Measurements from ENCODE around the gene ARRDC2.
A peak's percentile ranks its signal among the peaks of the same experiment; 100 is the strongest.
"Not testable (repeated sequence)": the region's sequence is repeated elsewhere in the genome, so short reads cannot be mapped to it uniquely, and the experiment has no call there.

The ARRDC2 gene

GRCh38 chr19:18000480-18000914, 7.5 kb upstream of the ARRDC2 start:
- no peak for DNase-seq
- ATAC-seq (replicated peaks): no peak
- H3K4me3 Mint-ChIP-seq: peak overlapping the region; percentile 81 to 83
- H3K9me3 Mint-ChIP-seq: no peaks in the 10 kb centered on the region
- H3K27ac Mint-ChIP-seq: peak overlapping the region; percentile 97
- peaks cover 2 to 9% of the 10 kb centered on the region in 2 donors for H3K36me3 Mint-ChIP-seq
- peaks cover 16 to 51% of the 10 kb centered on the region in 2 donors for H3K4me1 Mint-ChIP-seq
- no peaks in the 10 kb centered on the region for H3K27me3 Mint-ChIP-seq

DNA sequence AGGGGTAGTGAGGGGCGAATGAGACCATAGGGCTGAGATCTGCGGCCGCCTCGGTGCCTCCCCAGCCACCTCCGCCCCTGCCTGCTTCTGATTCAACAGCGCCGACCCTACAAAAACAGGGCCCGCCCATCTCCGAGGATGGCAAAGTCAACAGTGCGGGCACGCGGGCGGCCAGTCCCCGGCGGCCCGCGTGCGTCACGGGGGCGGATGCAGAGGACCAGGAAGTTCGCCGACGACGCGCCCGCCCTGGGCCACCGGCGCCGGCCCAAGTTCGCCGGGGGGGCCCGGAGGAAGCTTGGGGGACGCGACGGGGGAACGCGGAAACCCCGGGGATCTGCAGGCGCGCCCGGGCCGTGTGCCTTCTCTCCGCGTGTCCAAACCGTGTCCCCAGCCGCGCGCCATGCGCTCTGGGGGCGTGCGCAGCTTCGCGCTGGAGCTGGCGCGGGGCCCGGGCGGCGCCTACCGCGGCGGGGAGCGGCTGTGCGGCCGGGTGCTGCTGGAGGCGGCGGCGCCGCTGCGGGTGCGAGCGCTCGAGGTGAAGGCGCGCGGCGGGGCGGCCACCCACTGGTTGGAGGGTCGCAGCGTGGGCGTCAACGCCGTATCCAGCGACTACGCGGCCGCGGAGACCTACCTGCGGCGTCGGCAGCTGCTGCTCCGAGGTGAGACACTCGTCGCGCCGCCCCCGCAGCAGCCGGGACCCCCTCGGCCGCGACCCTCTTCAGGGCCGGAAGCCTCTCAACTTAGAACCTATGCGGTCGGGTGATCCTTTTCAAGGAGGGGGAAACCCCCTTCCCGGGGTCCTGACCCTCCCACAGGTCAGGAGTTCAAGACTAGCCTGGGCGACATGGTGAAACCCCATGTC, 6.8 kb upstream of the ARRDC2 start:
- Mint-ChIP-seq H3K36me3 (peaks cover 2 to 9% of the 10 kb centered on the region in 2 donors), H3K4me3 (peak overlapping the region; percentile 81 to 95), H3K27me3 (no peaks in the 10 kb centered on the region), H3K4me1 (peaks cover 16 to 51% of the 10 kb centered on the region in 2 donors), H3K9me3 (no peaks in the 10 kb centered on the region), H3K27ac (peak overlapping the region; percentile 97)
- ATAC-seq (replicated peaks) (peak; percentile 82 to 86), DNase-seq (peak; percentile 94)

DNA sequence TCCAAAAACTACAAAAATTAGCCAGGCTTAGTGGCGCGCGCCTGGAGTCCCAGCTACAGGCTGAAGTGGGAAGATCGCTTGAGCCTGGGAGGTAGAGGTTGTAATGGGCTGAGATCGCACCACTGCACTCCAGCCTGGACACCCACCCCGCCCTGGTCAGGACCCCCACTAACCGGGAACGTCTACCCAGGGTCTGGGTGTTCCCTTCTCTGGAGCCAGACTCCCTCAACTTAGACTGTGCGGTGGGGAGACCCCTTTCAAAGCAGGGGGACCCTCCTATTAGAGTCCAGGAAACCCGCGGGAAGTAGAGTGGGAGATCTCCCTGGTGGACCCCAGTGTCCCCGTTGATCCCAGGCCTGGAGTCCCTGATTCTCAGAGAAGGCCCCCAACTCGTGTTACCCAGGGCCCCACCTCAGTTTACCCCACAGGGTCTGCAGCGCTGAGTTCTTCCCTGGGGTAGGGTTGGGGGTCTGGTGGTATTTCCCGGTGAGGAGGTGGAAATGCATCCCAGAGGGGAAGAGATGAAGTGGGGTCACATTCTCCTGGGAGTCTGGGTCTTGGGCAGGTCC, 6.1 kb upstream of the ARRDC2 start:
- DNase-seq (no peak), ATAC-seq (replicated peaks) (no peak)
- no peaks in the 10 kb centered on the region for H3K27me3 Mint-ChIP-seq
- peaks cover 18 to 51% of the 10 kb centered on the region in 2 donors for H3K4me1 Mint-ChIP-seq
- peak overlapping the region; percentile 81 to 95 for H3K4me3 Mint-ChIP-seq
- peaks cover 4 to 14% of the 10 kb centered on the region in 2 donors for H3K36me3 Mint-ChIP-seq
- no peaks in the 10 kb centered on the region for H3K9me3 Mint-ChIP-seq
- H3K27ac Mint-ChIP-seq: peak overlapping the region; percentile 97

DNA sequence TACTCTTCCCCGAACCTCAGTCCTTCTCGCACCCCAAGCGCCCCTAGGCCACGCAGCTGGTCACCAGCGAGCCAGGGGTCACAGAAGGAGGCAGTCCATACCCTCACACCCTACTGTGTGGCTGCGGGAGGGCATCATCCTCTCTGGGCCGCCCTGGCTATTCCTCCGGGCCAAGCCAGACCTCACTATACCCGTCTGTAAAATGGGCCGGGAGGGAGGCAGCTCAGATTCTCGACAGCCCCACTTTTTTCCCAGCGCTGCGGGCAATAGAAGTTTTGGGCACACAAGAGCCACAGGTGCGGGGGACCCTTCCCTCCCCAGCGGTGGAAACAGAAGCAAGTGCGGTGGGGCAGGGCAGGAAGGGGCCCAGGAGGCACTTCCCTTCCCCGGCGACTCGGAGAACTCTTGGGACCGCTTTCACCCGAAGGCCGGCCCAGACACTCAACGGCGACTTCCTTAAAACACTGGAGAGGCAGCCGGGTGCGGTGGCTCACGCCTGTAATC, 5.6 kb upstream of the ARRDC2 start:
- H3K36me3 Mint-ChIP-seq: peaks cover 8 to 18% of the 10 kb centered on the region in 2 donors
- no peaks in the 10 kb centered on the region for H3K27me3 Mint-ChIP-seq
- peak overlapping the region; percentile 81 to 95 for H3K4me3 Mint-ChIP-seq
- DNase-seq: peak; percentile 30
- peaks cover 21 to 51% of the 10 kb centered on the region in 2 donors for H3K4me1 Mint-ChIP-seq
- peak overlapping the region; percentile 97 for H3K27ac Mint-ChIP-seq
- ATAC-seq (replicated peaks): no peak
- no peaks in the 10 kb centered on the region for H3K9me3 Mint-ChIP-seq

DNA sequence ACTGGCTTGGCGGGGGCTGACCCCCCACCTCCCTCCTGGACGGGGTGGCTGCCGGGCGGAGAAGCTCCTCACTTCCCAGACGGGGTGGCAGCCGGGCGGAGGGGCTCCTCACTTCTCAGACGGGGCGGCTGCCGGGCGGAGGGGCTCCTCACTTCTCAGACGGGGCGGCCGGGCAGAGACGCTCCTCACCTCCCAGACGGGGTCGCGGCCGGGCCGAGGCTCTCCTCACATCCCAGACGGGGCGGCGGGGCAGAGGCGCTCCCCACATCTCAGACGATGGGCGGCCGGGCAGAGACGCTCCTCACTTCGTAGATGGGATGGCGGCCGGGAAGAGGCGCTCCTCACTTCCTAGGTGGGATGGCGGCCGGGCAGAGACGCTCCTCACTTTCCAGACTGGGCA, 2.2 kb upstream of the ARRDC2 start:
- ATAC-seq (replicated peaks); DNase-seq; H3K4me3 Mint-ChIP-seq; H3K27ac Mint-ChIP-seq; H3K9me3 Mint-ChIP-seq; H3K27me3 Mint-ChIP-seq: not testable (repeated sequence)
- peaks cover 17 to 46% of the 10 kb centered on the region in 2 donors for H3K4me1 Mint-ChIP-seq
- peaks cover 21 to 31% of the 10 kb centered on the region in 2 donors for H3K36me3 Mint-ChIP-seq

DNA sequence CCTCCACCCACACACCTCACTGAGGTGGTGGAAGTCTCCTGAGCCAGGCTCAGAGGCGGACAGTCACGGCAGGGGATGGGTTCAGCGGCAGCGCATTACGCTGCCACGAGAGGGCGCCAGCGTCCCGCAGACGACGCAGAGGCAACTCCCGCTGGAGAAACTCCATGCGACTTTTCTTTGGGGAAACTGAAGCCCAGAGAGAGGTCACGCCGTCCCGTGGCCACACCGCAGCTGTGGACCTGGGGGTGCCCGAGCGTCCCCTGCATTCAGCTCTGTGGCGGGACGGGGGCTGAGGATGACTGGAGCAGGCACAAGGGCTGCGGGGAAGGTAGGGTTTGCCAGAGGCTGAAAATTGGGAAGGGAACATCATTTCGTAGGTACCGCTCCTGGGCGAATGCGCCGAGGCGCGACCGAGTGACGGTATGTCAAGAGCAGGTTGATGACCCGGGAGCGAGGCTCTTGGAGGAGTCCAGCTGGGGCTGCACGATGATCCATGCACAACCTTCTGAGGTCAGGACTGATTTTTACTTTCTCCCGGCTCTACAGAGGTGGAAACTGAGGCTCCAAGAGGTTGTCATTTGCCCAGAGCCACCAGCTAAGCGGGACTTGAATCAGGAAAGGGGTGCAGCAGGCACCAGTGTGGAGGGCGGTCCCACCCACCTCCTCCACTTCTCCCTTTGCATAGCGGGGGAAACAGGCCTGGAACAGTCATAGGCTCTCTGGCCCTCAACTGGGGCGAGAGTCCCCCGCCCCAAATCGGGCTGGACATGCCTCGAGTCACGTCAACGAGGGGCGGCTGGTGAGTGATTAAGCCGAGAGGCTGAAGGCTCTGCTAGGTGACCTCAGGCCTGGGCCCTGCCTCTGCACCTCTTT, 690 bp upstream of the ARRDC2 start:
- ATAC-seq (replicated peaks) (peak; percentile 70 to 73), DNase-seq (peak; percentile 76)
- H3K27ac Mint-ChIP-seq: peak overlapping the region; percentile 96
- no peaks in the 10 kb centered on the region for H3K27me3 Mint-ChIP-seq
- peaks cover 24 to 30% of the 10 kb centered on the region in 2 donors for H3K36me3 Mint-ChIP-seq
- H3K4me1 Mint-ChIP-seq: peaks cover 17 to 39% of the 10 kb centered on the region in 2 donors
- H3K9me3 Mint-ChIP-seq: no peaks in the 10 kb centered on the region
- peak overlapping the region; percentile 89 to 94 for H3K4me3 Mint-ChIP-seq

GRCh38 chr19:18008814-18009213, 844 bp downstream of the ARRDC2 start:
- Mint-ChIP-seq H3K4me3 (peak overlapping the region; percentile 84 to 94), H3K27me3 (no peaks in the 10 kb centered on the region), H3K4me1 (peaks cover 24 to 45% of the 10 kb centered on the region in 2 donors), H3K27ac (peak overlapping the region; percentile 95), H3K36me3 (peaks cover 36 to 39% of the 10 kb centered on the region in 2 donors), H3K9me3 (no peaks in the 10 kb centered on the region)
- ATAC-seq (replicated peaks) (no peak), DNase-seq (no peak)

DNA sequence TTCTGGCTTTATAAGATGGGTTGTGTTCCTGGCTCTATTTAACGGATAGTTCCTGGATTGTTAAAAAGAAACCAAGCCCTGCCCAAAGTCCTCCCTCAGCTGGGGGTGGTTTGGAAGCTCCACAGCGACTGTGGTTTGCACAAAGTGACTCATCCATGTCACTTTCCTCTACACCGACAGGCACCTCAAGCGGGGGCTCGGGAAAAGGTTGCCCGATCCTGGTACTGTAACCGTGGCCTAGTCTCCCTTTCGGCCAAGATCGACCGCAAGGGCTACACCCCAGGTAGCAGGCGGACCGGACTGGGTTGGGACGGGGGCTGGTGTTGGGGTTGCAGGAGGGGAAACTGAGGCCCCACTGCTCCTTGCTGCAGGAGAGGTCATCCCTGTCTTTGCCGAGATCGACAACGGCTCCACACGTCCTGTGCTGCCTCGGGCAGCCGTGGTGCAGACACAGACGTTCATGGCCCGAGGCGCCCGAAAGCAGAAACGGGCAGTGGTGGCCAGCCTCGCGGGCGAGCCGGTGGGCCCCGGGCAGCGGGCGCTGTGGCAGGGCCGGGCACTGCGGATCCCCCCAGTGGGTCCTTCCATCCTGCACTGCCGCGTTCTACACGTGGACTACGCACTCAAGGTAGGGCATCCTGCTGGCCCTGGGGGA, 1.6 kb downstream of the ARRDC2 start:
- Mint-ChIP-seq H3K27ac (peak overlapping the region; percentile 37), H3K27me3 (no peaks in the 10 kb centered on the region), H3K36me3 (peaks cover 42 to 46% of the 10 kb centered on the region in 2 donors), H3K9me3 (no peaks in the 10 kb centered on the region), H3K4me3 (no peak overlapping the region), H3K4me1 (peaks cover 30 to 52% of the 10 kb centered on the region in 2 donors)
- no peak for ATAC-seq (replicated peaks)
- DNase-seq: no peak

DNA sequence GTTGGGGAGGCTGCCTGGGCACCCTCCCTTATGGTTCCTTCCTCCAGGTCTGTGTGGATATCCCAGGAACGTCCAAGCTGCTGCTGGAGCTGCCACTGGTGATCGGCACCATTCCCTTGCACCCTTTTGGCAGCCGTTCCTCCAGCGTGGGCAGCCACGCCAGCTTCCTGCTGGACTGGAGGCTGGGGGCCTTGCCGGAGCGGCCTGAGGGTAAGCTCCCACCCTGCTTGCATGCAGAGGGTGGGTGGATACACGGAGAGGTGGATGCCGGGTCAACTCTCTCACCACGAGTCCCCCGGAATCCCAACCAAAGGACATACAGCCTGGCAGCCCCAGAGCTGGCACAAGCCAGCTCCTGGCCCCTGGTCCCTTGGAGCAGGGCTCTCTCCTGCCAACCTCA, 2.2 kb downstream of the ARRDC2 start:
- Mint-ChIP-seq H3K36me3 (peaks cover 46 to 49% of the 10 kb centered on the region in 2 donors), H3K9me3 (no peaks in the 10 kb centered on the region), H3K4me1 (peaks cover 31 to 55% of the 10 kb centered on the region in 2 donors), H3K27me3 (no peaks in the 10 kb centered on the region), H3K27ac (no peak overlapping the region), H3K4me3 (no peak overlapping the region)
- DNase-seq (no peak), ATAC-seq (replicated peaks) (no peak)

- Mint-ChIP-seq H3K27ac (peak overlapping the region; percentile 89), H3K36me3 (peaks cover 46 to 47% of the 10 kb centered on the region in 2 donors), H3K9me3 (no peaks in the 10 kb centered on the region), H3K4me1 (peaks cover 35 to 62% of the 10 kb centered on the region in 2 donors), H3K4me3 (no peak overlapping the region), H3K27me3 (no peaks in the 10 kb centered on the region)
- ATAC-seq (replicated peaks) (no peak), DNase-seq (no peak)
These were observed 5.5 kb downstream of the ARRDC2 start for GRCh38 chr19:18013210-18014111.

DNA sequence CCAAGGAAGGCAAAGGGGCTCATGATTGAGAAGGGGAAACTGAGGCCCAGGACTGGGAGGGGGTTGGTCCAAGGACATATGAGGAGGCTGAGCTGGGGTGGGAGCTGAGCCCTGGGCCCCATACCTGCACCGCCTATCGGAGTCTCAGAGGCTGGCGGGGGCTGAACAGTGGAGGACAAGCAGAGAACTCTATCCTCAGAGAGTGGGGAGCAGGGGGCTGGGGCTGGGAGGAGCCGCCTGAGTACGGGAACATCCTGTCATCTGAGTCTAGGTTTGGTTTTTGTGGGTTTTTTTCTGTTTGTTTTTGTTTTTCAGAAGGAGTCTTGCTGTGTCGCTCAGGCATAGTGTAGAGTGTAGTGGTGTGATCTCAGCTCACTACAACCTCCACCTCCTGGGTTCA, 6.2 kb downstream of the ARRDC2 start:
- peak in 1 of 2 donors; percentile 16 for ATAC-seq (replicated peaks)
- Mint-ChIP-seq H3K27ac (peak overlapping the region; percentile 69), H3K9me3 (no peaks in the 10 kb centered on the region), H3K27me3 (no peaks in the 10 kb centered on the region), H3K4me3 (no peak overlapping the region), H3K36me3 (peaks cover 40% of the 10 kb centered on the region in 2 donors), H3K4me1 (peaks cover 33 to 60% of the 10 kb centered on the region in 2 donors)
- DNase-seq: no peak

DNA sequence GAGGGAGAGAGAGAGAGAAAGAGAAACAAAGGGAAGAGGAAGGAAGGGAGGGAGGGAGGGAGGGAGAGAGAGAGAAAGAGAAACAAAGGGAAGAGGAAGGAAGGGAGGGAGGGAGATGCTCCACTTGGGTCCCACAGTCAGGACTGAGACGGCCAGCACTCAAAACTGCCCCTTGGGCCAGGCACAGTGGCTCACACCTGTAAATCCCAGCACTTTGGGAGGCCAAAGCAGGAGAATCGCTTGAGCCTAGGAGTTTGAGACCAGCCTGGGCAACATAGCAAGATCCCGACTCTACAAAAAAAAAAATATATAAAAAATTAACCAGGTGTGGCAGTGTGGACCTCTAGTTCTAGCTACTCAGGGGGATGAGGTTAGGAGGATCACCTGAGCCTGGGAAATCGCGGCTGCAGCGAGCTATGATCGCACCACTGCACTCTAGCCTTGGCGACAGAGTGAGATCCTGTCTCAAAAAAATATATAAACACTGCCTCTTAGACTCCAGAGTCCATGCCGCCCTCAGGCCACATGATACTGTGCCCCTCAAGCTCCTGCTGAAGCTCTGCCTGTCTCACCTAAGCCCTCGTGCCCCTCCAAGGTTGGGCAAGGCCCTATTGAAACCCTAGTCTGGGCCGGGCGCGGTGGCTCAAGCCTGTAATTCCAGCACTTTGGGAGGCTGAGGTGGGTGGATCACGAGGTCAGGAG, 8.4 kb downstream of the ARRDC2 start:
- H3K4me3 Mint-ChIP-seq: no peak overlapping the region
- no peaks in the 10 kb centered on the region for H3K27me3 Mint-ChIP-seq
- DNase-seq (no peak), ATAC-seq (replicated peaks) (no peak)
- H3K4me1 Mint-ChIP-seq: peaks cover 46 to 66% of the 10 kb centered on the region in 2 donors
- peak overlapping the region; percentile 89 for H3K27ac Mint-ChIP-seq
- no peaks in the 10 kb centered on the region for H3K9me3 Mint-ChIP-seq
- peaks cover 30 to 31% of the 10 kb centered on the region in 2 donors for H3K36me3 Mint-ChIP-seq
